T-cell (primary cell): ENCODE data around the gene BARX2. TPM values are rescaled to one million over a fixed set of nuclear protein-coding genes. Genes with fewer than 3 reads are reported as not detected.

ENCODE experiments used
- ATAC-seq, 4 experiments: fragments of 200-7000 bp in 3 of 4; fragments of 150-1000 bp in 1 of 4; cut with Tn5 transposase; replicated peaks in 1 of 4; 1 replicate in 3 of 4; 2 replicates in 1 of 4; pipeline ENCODE4 v1.10.0; 2021; ENCODE audit warnings: moderate library complexity in 3 of 4, mild to moderate bottlenecking in 2 of 4, moderate number of reproducible peaks in 1 of 4
- CTCF ChIA-PET, 2 donors: fragments of 300-600 bp; sonication (Branson Sonifier 250); formaldehyde crosslinking; loops; one replicate each; lab custom pipeline; 2022; ENCODE audit warnings: antibody characterized with exemption in 2 of 2; lab: Charles Lee
- POLR2A ChIA-PET, 2 donors: fragments of 300-600 bp; sonication (Branson Sonifier 250); formaldehyde crosslinking; loops; one replicate each; lab custom pipeline; 2022; ENCODE audit warnings: antibody characterized with exemption in 2 of 2; lab: Charles Lee
- DNase-seq, 35 experiments: peaks; one replicate each; pipeline versions ENCODE4 v3.0.0 to v3.0.0-alpha.2; 2013 to 2023
- H3K27ac ChIP-seq: one replicate; pipeline ENCODE4 v1.5.1; 2013; ENCODE audit warnings: low read length
- H3K27me3 ChIP-seq, 2 experiments: replicated peaks in 1 of 2; 1 replicate in 1 of 2; 2 replicates in 1 of 2; pipeline versions ENCODE4 v1.6.1 to v1.7.0; 2013; ENCODE audit warnings: low read length in 1 of 2, mixed read lengths in 1 of 2; ENCODE audit not compliant: control insufficient read depth in 2 of 2, insufficient read depth in 2 of 2; ENCODE audit errors: extremely low read depth in 1 of 2
- H3K36me3 ChIP-seq, 2 donors: 1 replicate in 1 of 2; 2 replicates in 1 of 2; pipeline versions ENCODE4 v1.6.1 to v1.7.0; 2013; ENCODE audit warnings: low read length in 1 of 2; ENCODE audit not compliant: control insufficient read depth in 2 of 2, insufficient read depth in 1 of 2; ENCODE audit errors: extremely low read depth in 1 of 2
- H3K4me1 ChIP-seq, 2 experiments: 1 replicate in 1 of 2; 2 replicates in 1 of 2; pipeline versions ENCODE4 v1.6.1 to v1.7.0; 2013; ENCODE audit warnings: low read length in 2 of 2, mixed read lengths in 1 of 2; ENCODE audit not compliant: insufficient read depth in 2 of 2, control insufficient read depth in 1 of 2; ENCODE audit errors: extremely low read depth in 1 of 2
- H3K4me3 ChIP-seq, 2 donors: 1 replicate in 1 of 2; 2 replicates in 1 of 2; pipeline versions ENCODE4 v1.5.1 to v1.7.0; 2013; ENCODE audit warnings: mild to moderate bottlenecking in 2 of 2, low read length in 1 of 2, moderate library complexity in 1 of 2; ENCODE audit not compliant: control insufficient read depth in 1 of 2; ENCODE audit errors: extremely low read depth in 1 of 2
- H3K9me3 ChIP-seq: 2 replicates; pipeline ENCODE4 v1.7.0; 2013
- H3K27ac Mint-ChIP-seq, 2 donors: one replicate each; pipeline ENCODE4 v1.8.0; 2020 to 2021; ENCODE audit warnings: mild to moderate bottlenecking in 2 of 2, mixed read lengths in 2 of 2
- H3K27me3 Mint-ChIP-seq, 2 donors: one replicate each; pipeline ENCODE4 v1.8.0; 2021 to 2022; ENCODE audit warnings: mixed read lengths in 2 of 2
- H3K36me3 Mint-ChIP-seq: one replicate; pipeline ENCODE4 v1.8.0; 2021; ENCODE audit warnings: mixed read lengths
- H3K4me1 Mint-ChIP-seq, 3 donors: one replicate each; pipeline ENCODE4 v1.8.0; 2020 to 2022; ENCODE audit warnings: mixed read lengths in 3 of 3, mild to moderate bottlenecking in 1 of 3
- H3K4me3 Mint-ChIP-seq, 3 donors: one replicate each; pipeline ENCODE4 v1.8.0; 2020 to 2022; ENCODE audit warnings: mild to moderate bottlenecking in 3 of 3, mixed read lengths in 3 of 3, moderate library complexity in 3 of 3
- H3K9me3 Mint-ChIP-seq, 3 donors: one replicate each; pipeline ENCODE4 v1.8.0; 2020 to 2022; ENCODE audit warnings: mixed read lengths in 3 of 3
- WGBS: methylation state at CpG from one replicate; pipeline ENCODE4 v1.1.5; 2013; ENCODE audit warnings: missing lambda C conversion rate; ENCODE audit not compliant: insufficient coverage; 5-methylcytosine and 5-hydroxymethylcytosine counted together
- total RNA-seq, 35 experiments: library from RNA in 6 of 35; stranded (reverse) in 6 of 35; fragments of 120-200 nt in 1 of 35; gene quantifications; one replicate each; pipeline versions ENCODE4 v1.2.1 to v1.2.4 and lab custom pipeline; 2013 to 2026

BARX2 gene
- total RNA-seq, 5 donors from 2014 or later (not counting 1 experiment from before 2014, with no cell fraction given), result not detected

- Mint-ChIP-seq H3K4me1 (peaks cover 0 to 2% (median 0%) of the 10 kb centered on the region in 3 donors), H3K36me3 (no peaks in the 10 kb centered on the region), H3K4me3 (no peak overlapping the region), H3K9me3 (no peaks in the 10 kb centered on the region), H3K27ac (no peak overlapping the region), H3K27me3 (peaks cover 12 to 14% of the 10 kb centered on the region in 2 donors)
- 83% methylated on average over 18 of the region's 18 CpGs for WGBS
- no peak for DNase-seq
- no peaks in the 10 kb centered on the region for H3K4me1 ChIP-seq
- no peak for ATAC-seq
- no peak overlapping the region for H3K27ac ChIP-seq
- peaks cover 0 to 8% of the 10 kb centered on the region in 2 experiments for H3K27me3 ChIP-seq
- H3K36me3 ChIP-seq, result no peaks in the 10 kb centered on the region
- no peak overlapping the region for H3K4me3 ChIP-seq
- CTCF ChIA-PET, result no interaction called here
- no peaks in the 10 kb centered on the region for H3K9me3 ChIP-seq
- POLR2A ChIA-PET, result no interaction called here
These were observed 60.9 kb downstream of the BARX2 start for GRCh38 chr11:129436573-129436972.

DNA sequence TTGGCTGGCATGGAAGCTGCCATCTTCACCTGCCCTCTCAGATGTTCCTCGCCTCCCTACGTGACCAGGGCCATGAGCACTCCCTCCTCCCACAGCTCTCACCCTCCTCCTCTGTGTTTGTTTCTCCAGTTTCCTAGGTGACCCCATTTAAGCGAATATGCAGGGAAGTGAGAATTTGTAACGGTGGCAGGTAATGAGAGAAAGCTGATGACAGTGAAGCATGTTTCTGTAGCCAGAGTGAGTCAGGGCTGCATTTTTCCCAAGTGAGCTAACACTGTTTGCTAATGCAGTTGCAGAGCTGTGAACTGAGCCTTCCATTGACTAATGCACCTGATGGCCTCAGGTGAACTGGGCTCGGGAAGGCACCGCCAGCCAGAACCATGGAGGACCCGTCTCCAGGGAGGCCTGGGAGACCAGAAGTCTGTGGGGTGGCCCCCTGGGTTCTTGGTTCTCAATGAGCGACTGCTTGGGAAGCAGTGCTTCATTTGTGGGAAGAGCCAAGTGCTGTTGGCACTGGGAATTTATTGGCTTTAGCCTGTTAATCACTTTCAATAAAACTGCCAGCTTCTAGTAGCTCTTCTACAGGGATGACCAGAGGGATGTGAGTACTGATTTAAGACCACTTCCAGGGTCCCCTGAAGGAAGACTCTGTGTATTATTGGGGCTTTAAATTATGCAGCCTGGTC, 64.5 kb downstream of the BARX2 start:
- DNase-seq (no peak), ATAC-seq (no peak)
- H3K4me1 ChIP-seq, result no peaks in the 10 kb centered on the region
- no peaks in the 10 kb centered on the region for H3K36me3 Mint-ChIP-seq
- H3K27ac Mint-ChIP-seq, result no peak overlapping the region
- H3K27ac ChIP-seq, result no peak overlapping the region
- ChIA-PET CTCF (no interaction called here), POLR2A (no interaction called here)
- peaks cover 0 to 3% (median 0%) of the 10 kb centered on the region in 3 donors for H3K9me3 Mint-ChIP-seq
- H3K27me3 ChIP-seq, result peaks cover 0 to 14% of the 10 kb centered on the region in 2 experiments
- peaks cover 6 to 9% of the 10 kb centered on the region in 2 donors for H3K27me3 Mint-ChIP-seq
- peaks cover 0 to 7% (median 4%) of the 10 kb centered on the region in 3 donors for H3K4me1 Mint-ChIP-seq
- 80% methylated on average over 5 of the region's 8 CpGs for WGBS
- no peak overlapping the region for H3K4me3 Mint-ChIP-seq
- no peak overlapping the region for H3K4me3 ChIP-seq
- no peaks in the 10 kb centered on the region for H3K36me3 ChIP-seq
- H3K9me3 ChIP-seq, result no peaks in the 10 kb centered on the region

DNA sequence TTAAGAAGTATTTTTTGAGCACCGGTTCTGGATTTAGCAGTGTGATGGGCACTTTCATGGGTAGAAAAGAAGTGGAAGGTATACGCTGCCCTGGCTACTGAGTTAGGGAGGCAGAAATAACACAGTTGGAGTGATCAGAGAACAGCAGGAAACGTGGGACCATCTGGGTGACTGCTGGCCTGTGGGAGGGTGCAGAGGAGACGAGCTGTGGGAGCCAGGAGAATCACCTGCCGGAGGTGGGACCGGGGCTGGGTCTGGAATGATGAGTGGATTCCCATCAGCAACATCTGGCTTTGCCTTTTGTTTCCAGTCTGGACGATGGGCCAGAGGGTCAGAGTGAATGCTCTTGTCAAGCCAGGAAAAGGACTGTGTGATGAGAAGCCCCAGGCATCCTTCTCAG, 66.5 kb downstream of the BARX2 start:
- H3K36me3 Mint-ChIP-seq, result no peaks in the 10 kb centered on the region
- ChIA-PET CTCF (no interaction called here), POLR2A (no interaction called here)
- H3K9me3 ChIP-seq, result no peaks in the 10 kb centered on the region
- H3K27ac Mint-ChIP-seq, result no peak overlapping the region
- no peak overlapping the region for H3K4me3 Mint-ChIP-seq
- DNase-seq, result no peak
- H3K36me3 ChIP-seq, result no peaks in the 10 kb centered on the region
- ATAC-seq, result no peak
- peaks cover 0 to 11% of the 10 kb centered on the region in 2 experiments for H3K27me3 ChIP-seq
- no peak overlapping the region for H3K27ac ChIP-seq
- no peaks in the 10 kb centered on the region for H3K4me1 ChIP-seq
- peaks cover 0 to 7% (median 4%) of the 10 kb centered on the region in 3 donors for H3K4me1 Mint-ChIP-seq
- 72% methylated on average over 7 of the region's 7 CpGs for WGBS
- H3K9me3 Mint-ChIP-seq, result peaks cover 0 to 3% (median 0%) of the 10 kb centered on the region in 3 donors
- no peak overlapping the region for H3K4me3 ChIP-seq
- H3K27me3 Mint-ChIP-seq, result peaks cover 0 to 6% of the 10 kb centered on the region in 2 donors

- no peaks in the 10 kb centered on the region for H3K9me3 ChIP-seq
- no peaks in the 10 kb centered on the region for H3K36me3 ChIP-seq
- H3K4me3 ChIP-seq, result no peak overlapping the region
- ChIA-PET POLR2A (no interaction called here), CTCF (no interaction called here)
- WGBS, result 15% methylated on average over 4 of the region's 6 CpGs
- Mint-ChIP-seq H3K9me3 (peaks cover 3 to 7% (median 6%) of the 10 kb centered on the region in 3 donors), H3K27ac (no peak overlapping the region), H3K4me1 (peaks cover 0 to 7% (median 4%) of the 10 kb centered on the region in 3 donors), H3K27me3 (peaks cover 0 to 6% of the 10 kb centered on the region in 2 donors), H3K36me3 (no peaks in the 10 kb centered on the region), H3K4me3 (no peak overlapping the region)
- H3K27me3 ChIP-seq, result peaks cover 0 to 11% of the 10 kb centered on the region in 2 experiments
- H3K27ac ChIP-seq, result no peak overlapping the region
- DNase-seq (no peak), ATAC-seq (no peak)
- no peaks in the 10 kb centered on the region for H3K4me1 ChIP-seq
These were observed 67.6 kb downstream of the BARX2 start for GRCh38 chr11:129443276-129443675.

DNA sequence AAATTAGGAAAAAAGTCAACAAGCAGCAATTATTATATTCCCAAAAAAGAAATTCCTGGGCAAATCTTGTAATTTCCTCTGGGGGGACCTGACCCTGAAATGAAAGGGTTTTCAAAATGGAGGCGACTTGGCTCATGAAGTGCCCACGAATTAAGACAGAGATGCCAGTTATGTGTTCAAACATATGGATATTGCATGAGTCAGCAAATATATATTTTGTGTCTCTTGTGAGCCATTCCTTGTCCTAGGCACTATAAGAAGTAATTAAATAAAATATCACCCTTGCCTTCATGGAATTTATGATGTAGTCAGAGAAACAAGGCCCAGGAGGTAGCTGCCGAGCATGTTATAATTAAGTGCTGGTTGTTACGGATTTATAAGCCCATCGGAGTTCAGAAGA, 68.6 kb downstream of the BARX2 start:
- no peak overlapping the region for H3K27ac Mint-ChIP-seq
- CTCF ChIA-PET, result no interaction called here
- no peaks in the 10 kb centered on the region for H3K27me3 Mint-ChIP-seq

DNA sequence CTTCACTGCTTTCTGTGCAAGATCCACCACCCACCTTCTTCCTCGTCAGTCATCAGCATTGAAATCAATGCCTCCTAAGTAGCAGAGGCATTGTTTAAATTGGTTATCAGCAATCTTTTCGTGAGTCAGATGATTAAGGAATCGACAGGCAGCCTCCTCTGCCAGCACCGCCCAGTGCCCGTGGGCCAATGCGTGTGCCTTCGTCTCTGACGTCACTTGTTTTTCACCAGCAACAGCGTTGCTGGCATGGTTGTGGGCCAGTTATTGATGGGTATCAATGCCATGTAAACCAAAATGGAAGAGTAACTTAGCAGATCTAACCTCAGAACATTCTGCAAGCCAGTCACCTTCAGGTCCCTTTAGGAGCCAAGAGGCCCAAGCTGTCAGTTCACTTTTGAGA, 69.6 kb downstream of the BARX2 start:
- Mint-ChIP-seq H3K36me3 (no peaks in the 10 kb centered on the region), H3K4me1 (peaks cover 0 to 7% (median 2%) of the 10 kb centered on the region in 3 donors), H3K27ac (no peak overlapping the region), H3K9me3 (peaks cover 3 to 7% (median 6%) of the 10 kb centered on the region in 3 donors), H3K4me3 (no peak overlapping the region), H3K27me3 (no peaks in the 10 kb centered on the region)
- ChIA-PET POLR2A (no interaction called here), CTCF (no interaction called here)
- H3K4me1 ChIP-seq, result no peaks in the 10 kb centered on the region
- DNase-seq (no peak), ATAC-seq (no peak)
- no peaks in the 10 kb centered on the region for H3K36me3 ChIP-seq
- H3K27me3 ChIP-seq, result peaks cover 0 to 6% of the 10 kb centered on the region in 2 experiments
- H3K27ac ChIP-seq, result no peak overlapping the region
- no peak overlapping the region for H3K4me3 ChIP-seq
- WGBS, result 84% methylated on average over 6 of the region's 9 CpGs
- peaks cover 3% of the 10 kb centered on the region for H3K9me3 ChIP-seq

More for the DNA sequence above, 68.6 kb downstream of the BARX2 start:
- DNase-seq (no peak), ATAC-seq (no peak)
- no peak overlapping the region for H3K27ac ChIP-seq
- POLR2A ChIA-PET, result no interaction called here
- H3K27me3 ChIP-seq, result peaks cover 0 to 6% of the 10 kb centered on the region in 2 experiments
- Mint-ChIP-seq H3K4me1 (peaks cover 0 to 7% (median 2%) of the 10 kb centered on the region in 3 donors), H3K9me3 (peaks cover 3 to 7% (median 6%) of the 10 kb centered on the region in 3 donors), H3K4me3 (no peak overlapping the region), H3K36me3 (no peaks in the 10 kb centered on the region)
- no peak overlapping the region for H3K4me3 ChIP-seq
- H3K36me3 ChIP-seq, result no peaks in the 10 kb centered on the region
- H3K4me1 ChIP-seq, result no peaks in the 10 kb centered on the region
- peaks cover 3% of the 10 kb centered on the region for H3K9me3 ChIP-seq
- WGBS, result 92% methylated on average over 2 of the region's 5 CpGs
